PC-9 (cell line): Measurements from ENCODE around the gene EDAR. TPM values are rescaled to one million over a fixed set of nuclear protein-coding genes. Genes with fewer than 3 reads are reported as not detected.

Experiments
- BruUV-seq: library from RNA; stranded (reverse); fragments of 400-500 nt; replicated peaks from 2 replicates; lab custom pipeline; 2021; lab: Mats Ljungman, UMichigan
- CTCF ChIA-PET: fragments of 300-600 bp; sonication (Branson Sonifier 250); formaldehyde crosslinking; loops from one replicate; lab custom pipeline; 2022; ENCODE audit warnings: antibody characterized with exemption; lab: Charles Lee
- POLR2A ChIA-PET: fragments of 300-600 bp; sonication (Branson Sonifier 250); formaldehyde crosslinking; loops from one replicate; lab custom pipeline; 2022; ENCODE audit warnings: antibody characterized with exemption; ENCODE audit not compliant: unreplicated experiment; lab: Charles Lee
- DNase-seq, 2 experiments: peaks; one replicate each; pipeline versions ENCODE4 v3.0.0 to v3.0.0-alpha.2; 2015 to 2022; ENCODE audit warnings: mixed read lengths in 1 of 2
- H2AFZ ChIP-seq: fragments of 200-600 bp; sonication (generic); 2 replicates; pipeline ENCODE4 v1.8.1; 2017; ENCODE audit warnings: antibody characterized with exemption
- H3F3A ChIP-seq: fragments of 200-600 bp; sonication (generic); 2 replicates; pipeline ENCODE4 v1.8.1; 2017; ENCODE audit warnings: antibody characterized with exemption, mild to moderate bottlenecking, low read depth; ENCODE audit not compliant: insufficient read depth
- H3K27ac ChIP-seq: fragments of 200-600 bp; sonication (generic); 2 replicates; pipeline ENCODE4 v1.6.1; 2016; ENCODE audit warnings: mixed run types
- H3K27me3 ChIP-seq: fragments of 200-600 bp; sonication (generic); 2 replicates; pipeline ENCODE4 v1.6.1; 2016; ENCODE audit warnings: low read depth, mixed run types; ENCODE audit not compliant: insufficient read depth
- H3K36me3 ChIP-seq: fragments of 200-600 bp; sonication (generic); 2 replicates; pipeline ENCODE4 v1.6.1; 2016; ENCODE audit warnings: low read depth, mixed run types
- H3K4me1 ChIP-seq: fragments of 200-600 bp; sonication (generic); replicated peaks from 2 replicates; pipeline ENCODE4 v1.6.1; 2016; ENCODE audit warnings: mixed run types; ENCODE audit not compliant: insufficient read depth
- H3K4me2 ChIP-seq: fragments of 200-600 bp; sonication (generic); 2 replicates; pipeline ENCODE4 v1.6.1; 2017; ENCODE audit warnings: mixed run types
- H3K4me3 ChIP-seq: fragments of 200-600 bp; sonication (generic); 2 replicates; pipeline ENCODE4 v1.6.1; 2016; ENCODE audit warnings: mixed run types
- H3K79me2 ChIP-seq: fragments of 200-600 bp; sonication (generic); 2 replicates; pipeline ENCODE4 v1.6.1; 2017; ENCODE audit warnings: low read depth, mixed run types
- H3K9me2 ChIP-seq: fragments of 200-600 bp; sonication (generic); 2 replicates; pipeline ENCODE4 v1.8.1; 2017; ENCODE audit warnings: mild to moderate bottlenecking; ENCODE audit not compliant: insufficient read depth
- H3K9me3 ChIP-seq: fragments of 200-600 bp; sonication (generic); 2 replicates; pipeline ENCODE4 v1.8.1; 2016; ENCODE audit warnings: low read depth; ENCODE audit not compliant: insufficient read depth
- H4K20me1 ChIP-seq: fragments of 200-600 bp; sonication (generic); 2 replicates; pipeline ENCODE4 v1.8.1; 2017; ENCODE audit not compliant: insufficient read depth
- CTCF ChIP-seq: fragments of 200-600 bp; sonication (generic); conservative IDR thresholded peaks from 2 replicates; pipeline ENCODE4 v1.6.1; 2017; ENCODE audit warnings: mixed run types, antibody characterized with exemption, mild to moderate bottlenecking, moderate library complexity
- EZH2 ChIP-seq: fragments of 200-600 bp; sonication (generic); IDR thresholded peaks from 2 replicates; pipeline ENCODE4 v1.8.0; 2017; ENCODE audit warnings: antibody characterized with exemption, low read depth
- intact Hi-C: fragments of 100-400 bp; cut with micrococcal nuclease; formaldehyde crosslinking; loops from one replicate; pipeline ENCODE4 v1.10.0; 2022; ENCODE audit not compliant: unreplicated experiment
- total RNA-seq: library from RNA; stranded (reverse); gene quantifications from 2 replicates; pipeline ENCODE4 v1.2.3, GENCODE V29; 2021

EDAR gene
- total RNA-seq, 1 experiment from 2014 or later: not detected

- no peaks in the 10 kb centered on the region for H3K79me2 ChIP-seq
- ChIA-PET CTCF (no interaction called here), POLR2A (no interaction called here)
- no peak overlapping the region for H2AFZ ChIP-seq
- H3K27me3 ChIP-seq: no peaks in the 10 kb centered on the region
- H3K4me1 ChIP-seq: peaks cover 11% of the 10 kb centered on the region
- H3K36me3 ChIP-seq: no peaks in the 10 kb centered on the region
- H3F3A ChIP-seq: no peaks in the 10 kb centered on the region
- H3K27ac ChIP-seq: no peak overlapping the region
- no peaks in the 10 kb centered on the region for H3K9me3 ChIP-seq
- no peaks in the 10 kb centered on the region for H4K20me1 ChIP-seq
- no peak overlapping the region for H3K4me2 ChIP-seq
- no peaks in the 10 kb centered on the region for H3K9me2 ChIP-seq
- TF ChIP-seq EZH2 (no peak), CTCF (no peak)
- no peak overlapping the region for H3K4me3 ChIP-seq
- intact Hi-C loops: no loop called here
- no peak for DNase-seq
- no TSS peak for BruUV-seq
Observed at GRCh38 chr2:108907822-108908712, 81.0 kb downstream of the EDAR start.

DNA sequence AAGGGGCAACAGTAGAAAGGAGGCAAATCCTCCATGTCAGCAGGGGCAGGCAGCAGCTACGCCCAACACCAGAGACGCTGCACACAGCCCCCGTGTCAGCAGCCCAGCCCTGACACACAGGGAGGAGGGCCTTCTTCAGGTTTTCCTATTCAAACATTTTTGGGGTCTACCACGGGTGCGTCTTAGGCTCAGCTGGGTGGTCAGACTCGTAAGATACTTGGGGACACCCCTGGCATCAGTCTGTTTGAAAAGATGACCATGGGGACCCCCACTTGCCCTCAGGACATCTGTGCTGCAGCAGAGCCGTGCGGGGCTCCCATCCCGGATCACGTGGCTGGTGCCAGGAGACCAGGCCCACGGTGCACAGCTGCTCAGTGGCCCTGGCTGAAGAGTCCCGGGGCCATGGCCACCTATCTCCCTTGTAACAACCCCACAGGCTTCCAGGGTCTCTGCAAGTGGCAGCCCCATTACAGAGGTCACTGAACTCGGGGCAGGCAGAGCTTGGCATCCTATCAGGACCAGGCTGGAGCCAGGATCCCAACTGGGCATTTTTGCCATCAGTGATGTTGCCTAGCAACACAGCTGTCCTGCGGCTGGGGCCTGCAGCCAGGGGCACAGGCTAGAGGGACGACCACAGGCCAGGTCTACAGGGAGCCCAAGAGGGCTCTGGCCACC is 82.5 kb downstream of the EDAR start:
- Histone ChIP-seq H3K4me1 (peaks cover 11% of the 10 kb centered on the region), H3K79me2 (no peaks in the 10 kb centered on the region), H3K36me3 (no peaks in the 10 kb centered on the region), H3K27me3 (no peaks in the 10 kb centered on the region), H4K20me1 (no peaks in the 10 kb centered on the region), H3K9me3 (no peaks in the 10 kb centered on the region), H3K27ac (no peak overlapping the region), H3K4me3 (no peak overlapping the region), H2AFZ (no peak overlapping the region), H3K4me2 (no peak overlapping the region), H3K9me2 (no peaks in the 10 kb centered on the region), H3F3A (no peaks in the 10 kb centered on the region)
- no peak for DNase-seq
- CTCF ChIA-PET: no interaction called here
- no TSS peak for BruUV-seq
- POLR2A ChIA-PET: no interaction called here
- intact Hi-C loops: no loop called here
- TF ChIP-seq CTCF: no peak
- TF ChIP-seq EZH2: no peak

- Histone ChIP-seq H3K4me3 (no peak overlapping the region), H3K36me3 (no peaks in the 10 kb centered on the region), H4K20me1 (no peaks in the 10 kb centered on the region), H3K9me3 (no peaks in the 10 kb centered on the region), H3K4me2 (no peak overlapping the region), H3F3A (no peaks in the 10 kb centered on the region), H2AFZ (no peak overlapping the region), H3K9me2 (no peaks in the 10 kb centered on the region), H3K27me3 (no peaks in the 10 kb centered on the region), H3K79me2 (no peaks in the 10 kb centered on the region), H3K27ac (no peak overlapping the region), H3K4me1 (peaks cover 11% of the 10 kb centered on the region)
- no TSS peak for BruUV-seq
- ChIA-PET CTCF (no interaction called here), POLR2A (no interaction called here)
- DNase-seq: no peak
- intact Hi-C loops: no loop called here
- TF ChIP-seq EZH2 (no peak), CTCF (no peak)
Observed at GRCh38 chr2:108905906-108906305, 83.1 kb downstream of the EDAR start.
